Glutamatergic neuron (in vitro differentiated cells): ENCODE data around the gene PTEN. TPM values are rescaled to one million over a fixed set of nuclear protein-coding genes. Genes with fewer than 3 reads are reported as not detected.

Experiments used
- DNase-seq: peaks from one replicate; pipeline ENCODE4 v3.0.0; 2022
- H3K27ac Mint-ChIP-seq: one replicate; pipeline ENCODE4 v1.8.0; 2020; ENCODE audit warnings: mild to moderate bottlenecking, mixed read lengths, inconsistent platforms; ENCODE audit not compliant: unreplicated experiment
- H3K27me3 Mint-ChIP-seq: one replicate; pipeline ENCODE4 v1.8.0; 2020; ENCODE audit warnings: mild to moderate bottlenecking, moderate library complexity, mixed read lengths, inconsistent platforms; ENCODE audit not compliant: unreplicated experiment
- H3K36me3 Mint-ChIP-seq: one replicate; pipeline ENCODE4 v1.8.0; 2020; ENCODE audit warnings: mild to moderate bottlenecking, mixed read lengths, inconsistent platforms; ENCODE audit not compliant: unreplicated experiment
- H3K4me1 Mint-ChIP-seq: one replicate; pipeline ENCODE4 v1.8.0; 2020; ENCODE audit warnings: mild to moderate bottlenecking, low read depth, mixed read lengths, inconsistent platforms; ENCODE audit not compliant: unreplicated experiment
- H3K4me3 Mint-ChIP-seq: one replicate; pipeline ENCODE4 v1.8.0; 2020; ENCODE audit warnings: mild to moderate bottlenecking, mixed read lengths, inconsistent platforms; ENCODE audit not compliant: unreplicated experiment
- H3K9me3 Mint-ChIP-seq: one replicate; pipeline ENCODE4 v1.8.0; 2020; ENCODE audit warnings: mild to moderate bottlenecking, moderate library complexity, mixed read lengths, inconsistent platforms; ENCODE audit not compliant: unreplicated experiment
- CTCF ChIP-seq: fragments of 200-600 bp; sonication (generic); IDR thresholded peaks from one replicate; pipeline ENCODE4 v1.5.0; 2021; ENCODE audit not compliant: partially characterized antibody, unreplicated experiment
- total RNA-seq: library from RNA; stranded (reverse); fragmentation: NEBNext Ultra II Directional; extraction: Animal tissue kit (Norgen Biotek cat#: 25700); gene quantifications from one replicate; pipeline ENCODE4 v1.2.1, GENCODE V29; 2021; ENCODE audit not compliant: unreplicated experiment

The PTEN gene
- total RNA-seq, 1 donor from 2014 or later = 61.2 TPM

- no peak for DNase-seq
- no peaks in the 10 kb centered on the region for H3K4me1 Mint-ChIP-seq
- H3K4me3 Mint-ChIP-seq = no peak overlapping the region
- H3K9me3 Mint-ChIP-seq = peaks cover 8% of the 10 kb centered on the region
- peaks cover 6% of the 10 kb centered on the region for H3K27me3 Mint-ChIP-seq
- peaks cover 19% of the 10 kb centered on the region for H3K36me3 Mint-ChIP-seq
- no peak overlapping the region for H3K27ac Mint-ChIP-seq
- TF ChIP-seq CTCF = no peak
Measured at GRCh38 chr10:87913156-87913921, 49.9 kb downstream of the PTEN start.

- Mint-ChIP-seq H3K9me3 (peaks cover 8% of the 10 kb centered on the region), H3K4me3 (no peak overlapping the region), H3K27me3 (peaks cover 6% of the 10 kb centered on the region), H3K27ac (no peak overlapping the region), H3K36me3 (peaks cover 19% of the 10 kb centered on the region), H3K4me1 (no peaks in the 10 kb centered on the region)
- no peak for DNase-seq
- TF ChIP-seq CTCF = no peak
Measured at GRCh38 chr10:87915406-87915805, 52.0 kb downstream of the PTEN start.

- H3K4me3 Mint-ChIP-seq = no peak overlapping the region
- H3K9me3 Mint-ChIP-seq = peaks cover 10% of the 10 kb centered on the region
- H3K4me1 Mint-ChIP-seq = no peaks in the 10 kb centered on the region
- no peak overlapping the region for H3K27ac Mint-ChIP-seq
- peaks cover 19% of the 10 kb centered on the region for H3K36me3 Mint-ChIP-seq
- DNase-seq = no peak
- peaks cover 6% of the 10 kb centered on the region for H3K27me3 Mint-ChIP-seq
- TF ChIP-seq CTCF = no peak
Measured at GRCh38 chr10:87915989-87916388, 52.6 kb downstream of the PTEN start.

- H3K27ac Mint-ChIP-seq = no peak overlapping the region
- TF ChIP-seq CTCF = no peak
- no peak overlapping the region for H3K4me3 Mint-ChIP-seq
- no peaks in the 10 kb centered on the region for H3K4me1 Mint-ChIP-seq
- peaks cover 6% of the 10 kb centered on the region for H3K27me3 Mint-ChIP-seq
- peaks cover 10% of the 10 kb centered on the region for H3K9me3 Mint-ChIP-seq
- DNase-seq = no peak
- peaks cover 19% of the 10 kb centered on the region for H3K36me3 Mint-ChIP-seq
Measured at GRCh38 chr10:87916515-87916914, 53.1 kb downstream of the PTEN start.

- Mint-ChIP-seq H3K36me3 (peaks cover 8% of the 10 kb centered on the region), H3K9me3 (peaks cover 4% of the 10 kb centered on the region), H3K4me3 (no peak overlapping the region), H3K27me3 (peaks cover 7% of the 10 kb centered on the region), H3K27ac (no peak overlapping the region), H3K4me1 (peaks cover 4% of the 10 kb centered on the region)
- DNase-seq = no peak
- TF ChIP-seq CTCF = no peak
Measured at GRCh38 chr10:87918254-87918859, 54.9 kb downstream of the PTEN start.
